ENCODE results near the gene SCARF1.

Gene SCARF1

DNA sequence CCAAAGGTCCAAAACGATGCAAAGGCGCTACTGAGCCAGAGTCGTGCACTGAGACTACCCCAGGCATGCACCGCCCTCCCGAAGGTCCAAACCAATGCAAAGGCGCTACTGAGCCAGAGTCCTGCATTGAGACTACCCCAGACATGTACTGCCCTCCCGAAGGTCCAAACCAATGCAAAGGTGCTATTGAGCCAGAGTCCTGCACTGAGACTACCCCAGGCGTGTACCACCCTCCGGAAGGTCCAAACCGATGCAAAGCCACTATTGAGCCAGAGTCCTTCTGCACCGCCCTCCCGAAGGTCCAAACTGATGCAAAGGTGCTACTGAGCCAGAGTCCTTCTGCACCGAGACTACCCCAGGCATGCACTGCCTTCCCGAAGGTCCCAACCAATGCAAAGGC lies 44.0 kb downstream of the SCARF1 start:
- Histone ChIP-seq H3K9ac (no peak overlapping the region), H3K36me3 (ENCODE audit: control insufficient read depth, insufficient read depth, low read length) (no peaks in the 10 kb centered on the region), H3K4me2 (ENCODE audit: low read length) (no peak overlapping the region), H3K27ac (no peak overlapping the region), H3K27me3 (ENCODE audit: control insufficient read depth, insufficient read depth, low read length) (no peaks in the 10 kb centered on the region), H3K4me3 (ENCODE audit: low read depth, low read length) (no peak overlapping the region), H3K79me2 (peaks cover 5% of the 10 kb centered on the region), H3K9me3 (ENCODE audit: control insufficient read depth, low read length) (no peaks in the 10 kb centered on the region), H3K4me1 (peaks cover 7% of the 10 kb centered on the region), H2AFZ (no peak overlapping the region)
- TF ChIP-seq, protein P1, sequence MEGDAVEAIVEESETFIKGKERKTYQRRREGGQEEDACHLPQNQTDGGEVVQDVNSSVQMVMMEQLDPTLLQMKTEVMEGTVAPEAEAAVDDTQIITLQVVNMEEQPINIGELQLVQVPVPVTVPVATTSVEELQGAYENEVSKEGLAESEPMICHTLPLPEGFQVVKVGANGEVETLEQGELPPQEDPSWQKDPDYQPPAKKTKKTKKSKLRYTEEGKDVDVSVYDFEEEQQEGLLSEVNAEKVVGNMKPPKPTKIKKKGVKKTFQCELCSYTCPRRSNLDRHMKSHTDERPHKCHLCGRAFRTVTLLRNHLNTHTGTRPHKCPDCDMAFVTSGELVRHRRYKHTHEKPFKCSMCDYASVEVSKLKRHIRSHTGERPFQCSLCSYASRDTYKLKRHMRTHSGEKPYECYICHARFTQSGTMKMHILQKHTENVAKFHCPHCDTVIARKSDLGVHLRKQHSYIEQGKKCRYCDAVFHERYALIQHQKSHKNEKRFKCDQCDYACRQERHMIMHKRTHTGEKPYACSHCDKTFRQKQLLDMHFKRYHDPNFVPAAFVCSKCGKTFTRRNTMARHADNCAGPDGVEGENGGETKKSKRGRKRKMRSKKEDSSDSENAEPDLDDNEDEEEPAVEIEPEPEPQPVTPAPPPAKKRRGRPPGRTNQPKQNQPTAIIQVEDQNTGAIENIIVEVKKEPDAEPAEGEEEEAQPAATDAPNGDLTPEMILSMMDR (IDR thresholded peaks at IDR 0.05): no peak

DNA sequence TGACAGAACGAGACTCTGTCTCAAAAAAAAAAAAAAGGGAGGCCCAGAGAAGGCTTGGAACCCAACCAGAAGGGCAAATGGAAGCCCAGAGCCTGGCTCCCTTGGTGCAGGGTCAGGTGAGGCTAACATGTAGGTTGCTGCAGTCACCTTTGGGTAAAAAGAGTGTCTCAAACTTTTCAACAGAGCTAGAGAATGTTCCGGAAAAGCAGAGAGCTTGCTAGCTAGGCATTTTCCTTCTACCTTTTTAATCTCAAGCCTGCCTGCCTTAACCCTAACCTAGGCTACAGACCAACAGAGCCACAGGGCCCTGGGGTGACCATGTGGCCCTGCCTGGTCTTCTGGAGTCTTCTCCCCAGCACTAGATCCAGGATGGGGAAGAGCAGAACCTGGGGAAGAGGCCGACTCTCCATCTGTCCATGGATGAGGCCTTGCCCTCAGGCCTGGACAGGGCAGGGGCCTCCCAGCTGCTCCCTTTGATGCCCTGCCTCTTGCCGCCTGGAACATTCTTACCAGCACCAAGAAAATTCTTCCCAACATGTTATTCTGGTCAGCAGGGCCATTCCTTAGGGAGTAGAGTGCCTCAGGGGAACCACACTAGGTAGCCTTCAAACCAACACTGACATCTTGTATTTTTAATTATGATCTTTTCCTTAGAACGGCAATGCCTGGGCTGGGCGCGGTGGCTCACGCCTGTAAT lies 47.0 kb downstream of the SCARF1 start:
- no peak overlapping the region for H3K9ac ChIP-seq
- no peaks in the 10 kb centered on the region for H3K4me1 ChIP-seq
- no peak overlapping the region for H2AFZ ChIP-seq
- no peaks in the 10 kb centered on the region for H3K27me3 ChIP-seq (ENCODE audit: control insufficient read depth, insufficient read depth, low read length)
- no peaks in the 10 kb centered on the region for H3K36me3 ChIP-seq (ENCODE audit: control insufficient read depth, insufficient read depth, low read length)
- H3K4me3 ChIP-seq (ENCODE audit: low read depth, low read length): no peak overlapping the region
- H3K27ac ChIP-seq: no peak overlapping the region
- H3K79me2 ChIP-seq: peaks cover 2% of the 10 kb centered on the region
- H3K4me2 ChIP-seq (ENCODE audit: low read length): no peak overlapping the region
- TF ChIP-seq, protein P1 (IDR thresholded peaks at IDR 0.05): no peak
- no peaks in the 10 kb centered on the region for H3K9me3 ChIP-seq (ENCODE audit: control insufficient read depth, low read length)

DNA sequence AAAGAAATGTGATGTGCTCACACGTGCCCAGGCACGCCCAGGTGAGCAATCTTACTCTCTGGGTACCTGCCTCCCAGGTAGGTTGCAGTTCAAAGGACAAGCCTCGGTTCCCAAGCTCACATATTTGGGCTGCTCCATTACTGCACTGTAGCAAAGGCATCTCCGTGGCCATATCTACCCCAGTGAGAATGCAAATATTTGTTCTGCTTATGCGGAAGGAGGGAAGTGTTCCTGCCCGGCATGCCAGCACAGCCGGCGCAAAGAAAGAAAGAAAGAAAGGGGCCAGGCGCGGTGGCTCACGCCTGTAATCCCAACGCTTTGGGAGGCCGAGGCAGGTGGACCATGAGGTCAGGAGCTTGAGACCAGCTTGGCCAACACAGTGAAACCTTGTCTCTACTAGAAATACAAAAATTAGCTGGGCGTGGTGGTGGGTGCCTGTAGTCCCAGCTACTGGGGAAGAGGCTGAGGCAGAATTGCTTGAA lies 47.6 kb downstream of the SCARF1 start:
- no peaks in the 10 kb centered on the region for H3K9me3 ChIP-seq (ENCODE audit: control insufficient read depth, low read length)
- peaks cover 2% of the 10 kb centered on the region for H3K79me2 ChIP-seq
- no peak overlapping the region for H3K27ac ChIP-seq
- no peaks in the 10 kb centered on the region for H3K27me3 ChIP-seq (ENCODE audit: control insufficient read depth, insufficient read depth, low read length)
- no peak overlapping the region for H3K4me3 ChIP-seq (ENCODE audit: low read depth, low read length)
- H3K4me2 ChIP-seq (ENCODE audit: low read length): no peak overlapping the region
- H3K9ac ChIP-seq: no peak overlapping the region
- no peaks in the 10 kb centered on the region for H3K36me3 ChIP-seq (ENCODE audit: control insufficient read depth, insufficient read depth, low read length)
- TF ChIP-seq, protein P1 (IDR thresholded peaks at IDR 0.05): no peak
- no peak overlapping the region for H2AFZ ChIP-seq
- no peaks in the 10 kb centered on the region for H3K4me1 ChIP-seq

DNA sequence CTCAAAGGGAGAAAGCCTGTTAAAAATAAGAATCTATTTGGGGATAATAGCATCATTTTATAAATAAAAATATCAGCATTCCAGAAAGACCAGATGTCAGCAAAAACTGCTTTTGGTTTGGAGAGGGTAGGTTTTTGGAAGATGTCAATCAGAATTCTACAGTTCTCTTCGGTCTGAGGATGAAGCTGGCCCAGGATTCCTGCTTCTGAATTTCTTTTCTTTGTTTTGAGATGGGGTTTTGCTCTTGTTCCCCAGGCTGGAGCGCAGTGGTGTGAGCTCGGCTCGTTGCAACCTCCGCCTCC lies 52.0 kb downstream of the SCARF1 start:
- TF ChIP-seq, protein P1 (IDR thresholded peaks at IDR 0.05): no peak
- Histone ChIP-seq H3K79me2 (no peaks in the 10 kb centered on the region), H3K4me3 (ENCODE audit: low read depth, low read length) (no peak overlapping the region), H3K36me3 (ENCODE audit: control insufficient read depth, insufficient read depth, low read length) (no peaks in the 10 kb centered on the region), H3K27ac (no peak overlapping the region), H3K4me1 (no peaks in the 10 kb centered on the region), H3K27me3 (ENCODE audit: control insufficient read depth, insufficient read depth, low read length) (no peaks in the 10 kb centered on the region), H3K9me3 (ENCODE audit: control insufficient read depth, low read length) (no peaks in the 10 kb centered on the region), H2AFZ (no peak overlapping the region), H3K9ac (no peak overlapping the region), H3K4me2 (ENCODE audit: low read length) (no peak overlapping the region)

Measured in parathyroid adenoma (tissue), 2 donors.